ENCODE data around the gene ABAT.
"Not testable (repeated sequence)": the region's sequence is repeated elsewhere in the genome, so short reads cannot be mapped to it uniquely, and the experiment has no call there.

ABAT gene

GRCh38 chr16:8788578-8789172 lies 114.3 kb downstream of the ABAT start:
- no peak for DNase-seq

DNA sequence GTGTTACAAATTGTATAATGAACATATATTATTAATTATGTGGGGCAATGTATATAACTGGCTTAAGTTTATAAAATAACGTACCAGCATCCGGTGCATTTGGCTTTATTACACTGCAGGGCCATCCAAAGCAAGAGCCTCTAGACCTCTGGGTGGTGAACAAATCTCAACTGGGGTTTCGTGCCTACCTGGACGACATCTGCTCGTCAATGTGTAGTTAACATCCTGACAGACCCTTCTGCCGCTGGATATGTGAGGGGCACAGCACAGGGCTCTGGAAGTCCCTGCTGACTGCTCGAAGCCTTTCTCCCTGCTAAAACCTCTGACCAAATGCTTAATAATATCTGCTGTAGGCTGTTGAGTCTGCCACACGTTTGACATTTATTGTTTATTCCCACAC lies 120.7 kb downstream of the ABAT start:
- no peak for DNase-seq

DNA sequence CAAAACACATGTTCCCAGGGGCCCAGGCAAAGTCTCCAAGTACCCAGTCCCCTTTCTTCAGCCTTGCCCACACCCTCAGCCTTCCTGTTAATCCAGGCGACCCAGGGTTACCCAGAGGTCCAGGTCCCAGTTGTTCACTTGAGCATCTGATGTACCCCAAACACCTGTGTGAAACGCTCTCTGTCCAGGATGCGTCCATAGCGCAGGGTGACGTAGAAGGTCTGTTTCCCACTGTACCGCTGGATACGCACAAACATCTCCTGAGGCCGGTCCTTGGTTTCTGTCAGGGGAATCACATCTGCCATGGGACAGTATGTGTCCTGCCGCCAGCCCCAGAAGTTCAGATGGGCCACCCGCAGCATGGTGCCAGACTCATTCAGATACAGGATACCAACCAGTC lies 121.4 kb downstream of the ABAT start:
- no peak for DNase-seq

- DNase-seq: no peak
These were observed 122.3 kb downstream of the ABAT start for GRCh38 chr16:8796469-8797363.

DNA sequence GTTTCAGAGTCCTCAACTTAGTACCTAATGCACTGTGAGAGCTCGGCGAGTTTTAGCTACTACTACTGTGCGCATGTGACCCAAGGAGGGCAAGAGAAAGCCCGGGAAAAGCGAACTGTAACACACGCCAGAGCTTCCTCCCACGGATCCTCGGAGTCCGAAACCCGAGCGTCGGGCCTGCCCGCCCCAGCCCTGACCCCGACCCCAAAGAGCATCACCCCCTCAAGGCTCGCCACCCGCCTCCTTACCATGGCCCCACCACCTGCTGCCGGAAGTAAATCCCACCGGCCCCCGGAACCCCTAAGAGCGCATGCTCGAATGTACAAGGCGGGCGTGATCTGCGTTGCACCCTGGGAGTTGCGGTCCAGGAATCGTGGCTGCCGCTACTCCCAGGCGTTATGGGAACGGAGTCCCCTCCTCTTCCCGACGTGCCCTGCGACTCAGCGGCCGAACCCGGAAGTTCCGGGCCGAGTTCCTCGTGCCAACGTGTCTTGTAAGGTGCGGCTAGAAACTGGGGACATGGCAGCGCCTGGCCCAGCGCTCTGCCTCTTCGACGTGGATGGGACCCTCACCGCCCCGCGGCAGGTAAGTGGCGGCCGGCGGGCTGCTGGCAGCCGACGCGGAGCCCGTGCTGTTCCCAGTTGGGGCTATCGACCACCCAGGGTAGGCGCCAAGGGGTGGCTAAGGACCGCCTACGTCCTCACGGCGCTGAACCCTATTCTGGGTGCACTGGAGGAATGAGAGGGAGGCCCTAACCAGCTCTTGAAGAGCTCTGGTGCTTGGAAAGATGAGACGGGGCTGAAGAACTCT lies 123.2 kb downstream of the ABAT start, which contains the start of the genes PMM2 and TMEM186:
Gene PMM2 (plus strand): TSS at position 476 of the 810 bp plus-strand sequence. CDS start 44 bp downstream, at position 520.
Gene TMEM186 (minus strand): TSS at position 276 of the 810 bp plus-strand sequence. CDS start 25 bp downstream, at position 251.
- DNase-seq: peak; percentile 93

GRCh38 chr16:8798174-8798527 lies 123.7 kb downstream of the ABAT start:
- no peak for DNase-seq

- no peak for DNase-seq
These were observed 124.2 kb downstream of the ABAT start for GRCh38 chr16:8798535-8799157.

- no peak for DNase-seq
These were observed 127.3 kb downstream of the ABAT start for GRCh38 chr16:8801701-8802100.

- DNase-seq: not testable (repeated sequence)
These were observed 129.3 kb downstream of the ABAT start for GRCh38 chr16:8803733-8804132.

DNA sequence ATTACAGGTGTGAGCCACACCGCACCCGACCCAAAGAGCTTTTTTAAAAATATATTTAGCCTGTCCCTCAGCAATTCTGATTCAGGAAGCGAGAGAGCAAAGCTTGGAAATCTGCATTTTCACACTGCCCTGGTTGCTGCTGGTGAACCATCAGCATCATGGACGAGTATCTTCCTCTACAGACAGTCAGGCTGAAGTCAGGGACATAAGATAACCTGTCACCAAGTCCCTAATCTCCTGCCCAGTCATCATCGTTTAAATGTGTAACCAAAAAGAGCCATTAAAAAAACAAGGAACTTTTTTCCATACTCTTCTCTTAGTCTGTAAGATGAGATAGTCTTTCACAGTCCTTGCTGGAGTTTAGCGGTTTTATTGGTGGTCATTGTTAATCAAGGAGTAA lies 129.9 kb downstream of the ABAT start:
- no peak for DNase-seq

GRCh38 chr16:8806272-8806983 lies 132.0 kb downstream of the ABAT start:
- DNase-seq: no peak

GRCh38 chr16:8807189-8807588 lies 132.8 kb downstream of the ABAT start:
- DNase-seq: no peak

DNA sequence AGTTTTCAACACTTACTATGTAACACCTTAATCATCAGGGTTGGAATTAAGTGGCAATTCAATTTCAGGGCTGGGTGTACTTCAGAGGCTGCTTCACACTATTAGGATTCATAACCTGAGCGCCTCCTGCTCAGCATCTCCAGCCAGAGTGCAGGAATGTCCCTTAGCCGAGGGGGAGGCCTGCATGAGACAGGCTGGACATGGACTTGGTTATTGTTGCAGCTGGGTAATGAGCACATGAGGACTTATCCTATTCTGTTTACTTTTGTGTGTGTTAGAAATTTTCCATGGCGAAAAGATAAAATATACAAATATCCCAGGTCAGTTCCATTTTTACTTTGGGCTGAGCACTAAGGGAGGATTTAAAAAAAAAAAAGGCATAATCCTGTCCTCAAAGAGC lies 133.6 kb downstream of the ABAT start:
- DNase-seq: no peak

DNA sequence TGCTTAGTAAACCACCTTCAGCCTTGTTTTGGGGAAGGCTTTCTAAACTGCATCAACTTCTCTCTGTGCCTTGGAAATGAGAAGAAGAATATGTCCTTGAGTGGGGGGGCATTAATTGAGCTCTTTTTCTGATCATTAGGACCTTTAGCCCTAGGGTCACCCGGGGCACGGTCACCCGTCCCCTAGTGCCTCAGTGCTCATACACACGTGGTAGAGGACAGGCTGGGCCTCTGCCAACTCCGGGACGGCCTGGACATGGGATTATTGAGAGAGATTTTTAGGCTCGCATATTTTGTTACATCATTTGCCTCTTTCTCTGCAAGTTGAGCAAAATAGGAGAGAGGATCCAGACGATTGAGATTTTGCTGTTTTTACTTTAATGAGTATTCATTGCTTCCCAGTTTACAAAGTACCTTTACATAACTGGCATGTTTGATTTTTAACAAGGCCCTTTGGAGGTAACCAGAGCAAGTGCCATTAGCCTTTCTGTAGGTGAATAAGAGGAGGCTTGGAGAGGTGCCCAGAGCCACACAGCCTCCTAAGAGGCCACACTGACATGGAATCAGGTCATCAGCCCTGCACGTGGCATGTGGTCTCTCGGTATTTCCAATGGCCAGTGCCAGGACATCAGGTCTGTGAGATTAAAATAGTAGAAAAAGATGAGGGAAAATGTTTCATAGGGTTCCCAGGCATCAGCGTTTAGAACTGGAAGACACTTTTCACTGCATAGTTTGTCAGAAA lies 134.4 kb downstream of the ABAT start:
- DNase-seq: no peak

DNA sequence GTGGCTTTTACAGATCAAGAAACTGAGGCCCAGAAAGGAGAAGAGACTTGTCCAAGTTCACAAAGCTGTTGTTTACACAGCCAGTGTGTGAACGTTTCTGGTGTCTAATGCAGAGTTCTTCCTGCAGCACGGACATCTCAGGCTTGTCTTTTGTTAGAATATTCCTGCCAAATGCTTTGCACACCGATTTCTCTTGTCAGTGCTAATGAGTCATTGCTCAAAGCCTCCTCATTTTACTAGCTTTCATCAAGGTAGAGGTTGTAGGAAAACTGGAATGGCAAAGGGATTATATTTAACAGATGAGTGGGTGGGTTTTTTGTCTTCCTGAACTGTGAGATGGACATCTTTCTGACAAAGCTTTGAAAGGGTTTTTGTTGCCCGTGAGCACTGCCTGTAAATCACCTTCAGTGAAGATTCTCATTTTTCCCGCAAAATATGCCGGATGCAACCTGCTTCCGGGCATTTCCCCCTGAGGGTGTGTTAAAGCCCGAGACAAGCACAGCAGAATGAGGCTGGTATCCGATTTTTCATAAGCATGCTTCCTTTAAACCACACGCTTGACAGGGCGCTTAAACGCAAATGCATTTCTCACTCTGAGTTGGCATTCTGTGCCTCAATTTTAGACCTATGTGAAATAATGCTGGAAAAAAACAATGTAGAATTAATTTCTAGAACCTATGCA lies 137.9 kb downstream of the ABAT start:
- DNase-seq: no peak

DNA sequence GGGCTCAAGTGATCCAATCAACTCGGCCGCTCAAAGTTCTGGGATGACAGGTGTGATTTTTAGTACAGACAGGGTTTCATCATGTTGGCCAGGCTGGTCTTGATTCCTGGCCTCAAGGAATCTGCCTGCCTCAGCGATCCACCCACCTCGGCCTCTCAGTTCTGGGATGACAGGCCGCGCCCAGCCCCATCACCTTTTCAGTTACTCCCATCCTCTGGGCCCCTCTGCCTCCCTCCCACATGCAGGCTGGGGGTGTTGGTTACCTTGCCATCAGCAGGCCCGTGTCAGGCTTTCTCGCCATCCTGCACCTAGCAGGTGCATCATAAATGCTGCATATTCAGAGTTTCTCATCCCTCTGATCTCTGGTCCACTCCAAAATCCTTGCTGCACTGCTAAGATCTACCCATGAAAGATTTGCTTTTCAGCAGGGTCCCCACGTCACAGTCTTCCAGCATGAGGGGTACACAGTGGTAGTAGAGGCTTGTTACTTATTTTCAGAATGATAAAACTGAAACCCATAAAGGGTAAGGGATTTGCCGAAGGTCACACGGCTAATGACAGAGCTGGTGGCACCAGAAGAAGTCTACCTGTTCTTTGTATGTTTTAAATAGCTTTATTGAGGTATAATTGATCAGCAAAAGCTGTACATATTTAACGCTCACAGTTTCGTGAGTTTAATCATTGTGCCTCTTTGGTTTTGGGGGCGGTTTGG lies 139.8 kb downstream of the ABAT start:
- no peak for DNase-seq

- no peak for DNase-seq
These were observed 142.7 kb downstream of the ABAT start for GRCh38 chr16:8816967-8817655.

GRCh38 chr16:8818504-8819270 lies 144.3 kb downstream of the ABAT start:
- no peak for DNase-seq
